PC-9 (cell line): Measurements from ENCODE around the gene MAML3.

ENCODE experiments used
- CTCF ChIP-seq: fragments of 200-600 bp; sonication (generic); conservative IDR thresholded peaks from 2 replicates; pipeline ENCODE4 v1.6.1; 2017; ENCODE audit warnings: mixed run types, antibody characterized with exemption, mild to moderate bottlenecking, moderate library complexity
- EZH2 ChIP-seq: fragments of 200-600 bp; sonication (generic); IDR thresholded peaks from 2 replicates; pipeline ENCODE4 v1.8.0; 2017; ENCODE audit warnings: antibody characterized with exemption, low read depth

- TF ChIP-seq CTCF: no peak
- TF ChIP-seq EZH2: no peak
Measured at GRCh38 chr4:139824882-139825522, 329.0 kb downstream of the MAML3 start.
